MM.1S (cell line): Measurements from ENCODE around the gene STAP2.
A peak's percentile ranks its signal among the peaks of the same experiment; 100 is the strongest.
"Not testable (repeated sequence)": the region's sequence is repeated elsewhere in the genome, so short reads cannot be mapped to it uniquely, and the experiment has no call there.

Experiments
- DNase-seq: peaks from one replicate; pipeline ENCODE4 v3.0.0-alpha.2; 2015
- H2AFZ ChIP-seq: fragments of 300-600 bp; sonication (generic); 2 replicates; pipeline ENCODE4 v1.6.0; 2016; ENCODE audit warnings: antibody characterized with exemption, low read length
- H3F3A ChIP-seq: fragments of 300-600 bp; sonication (generic); 2 replicates; pipeline ENCODE4 v1.6.1; 2016; ENCODE audit warnings: mild to moderate bottlenecking, antibody characterized with exemption, low read length, moderate library complexity, mixed read lengths; ENCODE audit not compliant: insufficient read depth
- H3K27ac ChIP-seq: fragments of 300-600 bp; sonication (generic); 2 replicates; pipeline ENCODE4 v1.5.1; 2016; ENCODE audit warnings: mild to moderate bottlenecking, low read length
- H3K27me3 ChIP-seq: fragments of 300-600 bp; sonication (generic); replicated peaks from 2 replicates; pipeline ENCODE4 v1.6.0; 2016; ENCODE audit warnings: low read length; ENCODE audit not compliant: insufficient read depth
- H3K36me3 ChIP-seq: fragments of 300-600 bp; sonication (generic); replicated peaks from 2 replicates; pipeline ENCODE4 v1.6.1; 2016; ENCODE audit warnings: mild to moderate bottlenecking, low read length, mixed read lengths; ENCODE audit not compliant: insufficient read depth
- H3K4me1 ChIP-seq: fragments of 300-600 bp; sonication (generic); 2 replicates; pipeline ENCODE4 v1.6.1; 2016; ENCODE audit warnings: low read length, mixed read lengths
- H3K4me2 ChIP-seq: fragments of 300-600 bp; sonication (generic); 2 replicates; pipeline ENCODE4 v1.6.0; 2016; ENCODE audit warnings: low read depth, low read length
- H3K4me3 ChIP-seq: fragments of 300-600 bp; sonication (generic); 2 replicates; pipeline ENCODE4 v1.5.1; 2016; ENCODE audit warnings: low read length, mixed read lengths
- H3K79me2 ChIP-seq: fragments of 300-600 bp; sonication (generic); 2 replicates; pipeline ENCODE4 v1.6.1; 2016; ENCODE audit warnings: mixed run types, low read length, mixed read lengths
- H3K9ac ChIP-seq: fragments of 300-600 bp; sonication (generic); 2 replicates; pipeline ENCODE4 v1.6.1; 2016; ENCODE audit warnings: low read length, mixed read lengths
- H3K9me2 ChIP-seq: fragments of 300-600 bp; sonication (generic); replicated peaks from 2 replicates; pipeline ENCODE4 v1.6.1; 2016; ENCODE audit warnings: mild to moderate bottlenecking, low read length, mixed read lengths; ENCODE audit not compliant: insufficient read depth
- H3K9me3 ChIP-seq: fragments of 300-600 bp; sonication (generic); replicated peaks from 2 replicates; pipeline ENCODE4 v1.6.1; 2016; ENCODE audit warnings: mild to moderate bottlenecking, low read length, mixed read lengths; ENCODE audit not compliant: insufficient read depth
- H4K20me1 ChIP-seq: fragments of 300-600 bp; sonication (generic); 2 replicates; pipeline ENCODE4 v1.6.1; 2016; ENCODE audit warnings: mild to moderate bottlenecking, low read length, moderate library complexity, mixed read lengths; ENCODE audit not compliant: insufficient read depth
- CTCF ChIP-seq: fragments of 300-600 bp; sonication (generic); IDR thresholded peaks from 2 replicates; pipeline ENCODE4 v1.5.1; 2016; ENCODE audit warnings: antibody characterized with exemption, low read length, mixed read lengths
- EZH2 ChIP-seq: fragments of 300-600 bp; sonication (generic); optimal IDR thresholded peaks from 2 replicates; pipeline ENCODE3; 2017; ENCODE audit warnings: low read depth, mild to moderate bottlenecking, antibody characterized with exemption, low read length, mixed read lengths
- EZH2phosphoT487 ChIP-seq: fragments of 300-600 bp; sonication (generic); IDR thresholded peaks from 2 replicates; pipeline ENCODE4 v1.6.1; 2018; ENCODE audit warnings: antibody characterized with exemption, low read length

Gene STAP2

GRCh38 chr19:4337906-4338440 is 654 bp downstream of the STAP2 start:
- Histone ChIP-seq H3K9me2 (no peaks in the 10 kb centered on the region), H4K20me1 (no peaks in the 10 kb centered on the region), H3K4me2 (peak overlapping the region; percentile 82), H2AFZ (peak overlapping the region; percentile 77), H3F3A (peaks cover 2% of the 10 kb centered on the region; the same call in 1 of the 2 replicates), H3K79me2 (no peaks in the 10 kb centered on the region), H3K9me3 (no peaks in the 10 kb centered on the region), H3K4me3 (peak overlapping the region; percentile 56), H3K36me3 (no peaks in the 10 kb centered on the region), H3K27me3 (no peaks in the 10 kb centered on the region), H3K4me1 (peaks cover 6% of the 10 kb centered on the region; the same call in 1 of the 2 replicates), H3K27ac (peak overlapping the region; percentile 22; the same call in 1 of the 2 replicates), H3K9ac (peak overlapping the region; percentile 67)
- TF ChIP-seq EZH2, result no peak
- TF ChIP-seq EZH2phosphoT487, result no peak
- TF ChIP-seq CTCF, result no peak
- no peak for DNase-seq

DNA sequence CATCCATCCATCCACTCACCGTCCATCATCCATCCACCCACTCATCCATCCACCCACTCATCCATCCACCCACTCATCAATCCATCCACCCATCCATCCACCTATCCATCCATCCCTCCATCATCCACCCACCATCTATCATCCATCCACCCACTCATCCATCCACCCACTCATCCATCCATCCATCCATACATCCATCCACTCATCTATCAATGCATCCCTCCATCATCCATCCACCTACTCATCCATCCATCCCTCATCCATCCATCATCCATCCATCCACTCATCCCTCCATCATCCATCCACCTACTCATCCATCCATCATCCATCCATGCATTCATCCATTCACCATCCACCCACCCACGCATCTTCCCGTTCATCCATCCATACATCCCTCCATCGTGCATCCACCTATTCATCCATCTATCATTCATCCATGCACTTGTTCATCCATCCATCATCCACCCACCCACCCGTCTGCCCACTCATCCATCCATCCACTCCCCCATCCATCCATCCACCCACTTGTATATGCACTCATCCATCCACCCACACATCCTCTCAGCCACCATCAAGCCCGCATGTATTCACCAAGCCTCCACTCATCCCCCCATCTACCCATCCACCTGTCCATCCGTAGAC is 3.6 kb downstream of the STAP2 start:
- no peaks in the 10 kb centered on the region for H3K36me3 ChIP-seq
- H3K79me2 ChIP-seq, result no peaks in the 10 kb centered on the region
- no peaks in the 10 kb centered on the region for H3K27me3 ChIP-seq
- no peaks in the 10 kb centered on the region for H3K9me2 ChIP-seq
- 0 out of 2 replicates have a peak, but pooled peaks cover 2% of the 10 kb centered on the region for H3F3A ChIP-seq
- no peaks in the 10 kb centered on the region for H4K20me1 ChIP-seq
- H3K4me1 ChIP-seq, result peaks cover 6% of the 10 kb centered on the region; the same call in 1 of the 2 replicates
- no peak overlapping the region for H3K4me2 ChIP-seq
- no peak overlapping the region for H3K9ac ChIP-seq
- H2AFZ ChIP-seq, result no peak overlapping the region
- H3K4me3 ChIP-seq, result no peak overlapping the region
- no peak for DNase-seq
- H3K9me3 ChIP-seq, result no peaks in the 10 kb centered on the region
- no peak overlapping the region for H3K27ac ChIP-seq
- TF ChIP-seq EZH2phosphoT487 (no peak), CTCF (no peak), EZH2 (no peak)

DNA sequence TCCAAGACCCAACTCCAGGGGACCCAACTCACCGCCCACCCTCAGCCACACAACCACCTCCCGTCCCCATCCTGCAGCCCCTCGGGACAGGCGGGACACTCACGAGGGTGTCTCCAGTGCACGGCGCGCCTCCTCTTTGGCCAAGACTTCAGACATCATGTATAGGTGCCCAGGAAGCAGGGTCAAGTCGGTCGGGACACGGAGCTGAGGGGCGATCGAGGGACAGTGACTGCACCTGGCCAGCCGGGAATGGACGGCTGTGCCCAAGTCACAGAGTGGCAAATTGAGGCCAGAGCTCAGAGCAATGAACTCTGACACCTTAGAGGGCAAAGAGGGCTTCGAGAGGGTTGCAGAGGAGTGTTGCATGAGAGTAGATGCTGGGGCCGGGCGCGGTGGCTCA is 8.8 kb downstream of the STAP2 start:
- Histone ChIP-seq H3K9ac (no peak overlapping the region), H3K36me3 (no peaks in the 10 kb centered on the region), H3K4me2 (no peak overlapping the region), H3K9me2 (no peaks in the 10 kb centered on the region), H2AFZ (no peak overlapping the region), H3K4me1 (0 out of 2 replicates have a peak, but pooled peaks cover 3% of the 10 kb centered on the region), H3F3A (no peaks in the 10 kb centered on the region), H3K27ac (no peak overlapping the region), H4K20me1 (no peaks in the 10 kb centered on the region), H3K27me3 (peaks cover 8% of the 10 kb centered on the region), H3K9me3 (no peaks in the 10 kb centered on the region), H3K4me3 (no peak overlapping the region), H3K79me2 (no peaks in the 10 kb centered on the region)
- no peak for TF ChIP-seq CTCF
- TF ChIP-seq EZH2, result no peak
- TF ChIP-seq EZH2phosphoT487, result no peak
- DNase-seq, result no peak

GRCh38 chr19:4328991-4329681 is 9.5 kb downstream of the STAP2 start:
- not testable (repeated sequence) for H3K4me1 ChIP-seq, H3K9me2 ChIP-seq, DNase-seq, H3F3A ChIP-seq, H3K9me3 ChIP-seq, H3K79me2 ChIP-seq, H4K20me1 ChIP-seq, H3K36me3 ChIP-seq
- Histone ChIP-seq H3K27ac (peak overlapping the region; percentile 33; the same call in 1 of the 2 replicates), H3K9ac (peak overlapping the region; percentile 61), H3K27me3 (peaks cover 11% of the 10 kb centered on the region), H3K4me2 (peak overlapping the region; percentile 28; the same call in 1 of the 2 replicates), H3K4me3 (peak overlapping the region; percentile 55), H2AFZ (peak overlapping the region; percentile 22; the same call in 1 of the 2 replicates)
